Endothelial cell (in vitro differentiated cells): ENCODE data around the gene SEC24D. TPM values are rescaled to one million over a fixed set of nuclear protein-coding genes. Genes with fewer than 3 reads are reported as not detected.

Experiments used
- DNase-seq: peaks from one replicate; pipeline ENCODE4 v3.0.0; 2021; ENCODE audit warnings: low spot score
- H3K27ac Mint-ChIP-seq: one replicate; pipeline ENCODE4 v1.8.0; 2021; ENCODE audit warnings: mixed read lengths, inconsistent platforms; ENCODE audit not compliant: unreplicated experiment
- H3K27me3 Mint-ChIP-seq: one replicate; pipeline ENCODE4 v1.8.0; 2021; ENCODE audit warnings: mild to moderate bottlenecking, moderate library complexity, mixed read lengths, inconsistent platforms; ENCODE audit not compliant: unreplicated experiment
- H3K36me3 Mint-ChIP-seq: one replicate; pipeline ENCODE4 v1.8.0; 2021; ENCODE audit warnings: mild to moderate bottlenecking, low read depth, mixed read lengths, inconsistent platforms; ENCODE audit not compliant: unreplicated experiment
- H3K4me1 Mint-ChIP-seq: one replicate; pipeline ENCODE4 v1.8.0; 2021; ENCODE audit warnings: mild to moderate bottlenecking, mixed read lengths, inconsistent platforms; ENCODE audit not compliant: unreplicated experiment
- H3K4me3 Mint-ChIP-seq: one replicate; pipeline ENCODE4 v1.8.0; 2021; ENCODE audit warnings: mild to moderate bottlenecking, mixed read lengths, inconsistent platforms; ENCODE audit not compliant: unreplicated experiment
- H3K9me3 Mint-ChIP-seq: one replicate; pipeline ENCODE4 v1.8.0; 2021; ENCODE audit warnings: mixed read lengths, inconsistent platforms; ENCODE audit not compliant: unreplicated experiment
- CTCF ChIP-seq: fragments of 200-600 bp; sonication (generic); IDR thresholded peaks from one replicate; pipeline ENCODE4 v1.5.0; 2021; ENCODE audit warnings: antibody characterized with exemption; ENCODE audit not compliant: unreplicated experiment
- total RNA-seq: library from RNA; stranded (reverse); fragmentation: NEBNext Ultra II Directional; extraction: Animal tissue kit (Norgen Biotek cat#: 25700); gene quantifications from one replicate; pipeline ENCODE4 v1.2.1, GENCODE V29; 2021; ENCODE audit not compliant: unreplicated experiment

Gene SEC24D
- total RNA-seq, 1 donor from 2014 or later: 70.4 TPM

GRCh38 chr4:118680808-118681207 lies 155.1 kb downstream of the SEC24D start:
- Mint-ChIP-seq H3K27ac (no peak overlapping the region), H3K36me3 (peaks cover 3% of the 10 kb centered on the region), H3K4me1 (peaks cover 8% of the 10 kb centered on the region), H3K4me3 (no peak overlapping the region), H3K9me3 (no peaks in the 10 kb centered on the region), H3K27me3 (peaks cover 3% of the 10 kb centered on the region)
- no peak for DNase-seq
- no peak for TF ChIP-seq CTCF

- no peak overlapping the region for H3K4me3 Mint-ChIP-seq
These were observed 159.8 kb downstream of the SEC24D start for GRCh38 chr4:118676128-118676527.

More at GRCh38 chr4:118676128-118676527, 159.8 kb downstream of the SEC24D start:
- no peak for DNase-seq
- no peaks in the 10 kb centered on the region for H3K4me1 Mint-ChIP-seq
- H3K9me3 Mint-ChIP-seq: no peaks in the 10 kb centered on the region
- H3K27me3 Mint-ChIP-seq: no peaks in the 10 kb centered on the region
- H3K36me3 Mint-ChIP-seq: no peaks in the 10 kb centered on the region
- no peak overlapping the region for H3K27ac Mint-ChIP-seq
- no peak for TF ChIP-seq CTCF

Other genes starting within 250 kb of the SEC24D start
- 45.0 TPM for gene METTL14, start 150.7 kb downstream of the SEC24D start, total RNA-seq
- gene SYNPO2, start 52.7 kb upstream of the SEC24D start, total RNA-seq: 1.1 TPM